ENCODE results near the gene KCNK16.

Gene KCNK16

DNA sequence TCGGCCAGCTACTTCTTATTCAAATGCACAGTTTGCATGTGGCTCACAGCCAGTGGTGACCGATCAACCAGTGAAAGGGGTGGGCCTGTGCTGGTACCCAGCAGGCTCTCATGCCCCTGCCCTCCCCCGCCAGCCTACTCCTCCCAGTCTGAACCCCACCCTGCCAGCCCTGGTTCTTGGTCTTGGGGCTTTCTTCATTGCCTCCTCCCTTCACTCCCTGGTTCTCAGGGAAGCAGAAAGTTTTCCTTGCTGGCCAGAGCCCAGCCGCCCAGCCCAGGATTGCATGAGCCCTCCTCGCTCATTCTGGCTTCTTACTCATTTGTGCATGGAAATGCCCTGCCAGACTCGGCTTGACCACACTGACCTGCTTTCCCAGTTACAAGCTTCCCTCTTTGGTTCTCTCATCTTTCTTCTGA, 49.1 kb downstream of the KCNK16 start:
- no peak for DNase-seq (ENCODE audit: low read depth)
- no peak overlapping the region for H3K4me3 ChIP-seq (replicated peaks; ENCODE audit: low read depth, low read length)
- TF ChIP-seq, protein P1, sequence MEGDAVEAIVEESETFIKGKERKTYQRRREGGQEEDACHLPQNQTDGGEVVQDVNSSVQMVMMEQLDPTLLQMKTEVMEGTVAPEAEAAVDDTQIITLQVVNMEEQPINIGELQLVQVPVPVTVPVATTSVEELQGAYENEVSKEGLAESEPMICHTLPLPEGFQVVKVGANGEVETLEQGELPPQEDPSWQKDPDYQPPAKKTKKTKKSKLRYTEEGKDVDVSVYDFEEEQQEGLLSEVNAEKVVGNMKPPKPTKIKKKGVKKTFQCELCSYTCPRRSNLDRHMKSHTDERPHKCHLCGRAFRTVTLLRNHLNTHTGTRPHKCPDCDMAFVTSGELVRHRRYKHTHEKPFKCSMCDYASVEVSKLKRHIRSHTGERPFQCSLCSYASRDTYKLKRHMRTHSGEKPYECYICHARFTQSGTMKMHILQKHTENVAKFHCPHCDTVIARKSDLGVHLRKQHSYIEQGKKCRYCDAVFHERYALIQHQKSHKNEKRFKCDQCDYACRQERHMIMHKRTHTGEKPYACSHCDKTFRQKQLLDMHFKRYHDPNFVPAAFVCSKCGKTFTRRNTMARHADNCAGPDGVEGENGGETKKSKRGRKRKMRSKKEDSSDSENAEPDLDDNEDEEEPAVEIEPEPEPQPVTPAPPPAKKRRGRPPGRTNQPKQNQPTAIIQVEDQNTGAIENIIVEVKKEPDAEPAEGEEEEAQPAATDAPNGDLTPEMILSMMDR (IDR thresholded peaks at IDR 0.05; ENCODE audit: low read length, missing control alignments) = no peak

DNA sequence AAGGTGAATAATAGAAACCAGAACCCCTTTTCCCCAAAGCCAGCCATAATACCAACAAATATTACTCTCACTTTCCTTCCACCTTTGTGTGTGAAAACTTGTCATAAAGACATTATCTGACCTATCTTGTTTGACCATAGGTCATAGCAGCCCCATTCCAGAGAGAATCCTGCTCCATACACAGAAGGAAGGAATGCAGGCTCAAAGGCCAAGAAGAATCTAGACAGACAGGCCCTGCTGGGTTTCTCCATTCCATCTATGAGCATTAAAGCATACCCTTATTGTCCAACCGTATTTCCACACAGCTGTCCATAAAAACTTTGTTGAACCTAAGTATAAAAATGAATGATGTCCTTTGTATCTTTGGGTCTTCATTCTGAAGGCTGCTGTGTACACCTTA, 52.5 kb downstream of the KCNK16 start:
- no peak for DNase-seq (ENCODE audit: low read depth)
- TF ChIP-seq, protein P1 (IDR thresholded peaks at IDR 0.05; ENCODE audit: low read length, missing control alignments) = no peak
- H3K4me3 ChIP-seq (replicated peaks; ENCODE audit: low read depth, low read length) = no peak overlapping the region

DNA sequence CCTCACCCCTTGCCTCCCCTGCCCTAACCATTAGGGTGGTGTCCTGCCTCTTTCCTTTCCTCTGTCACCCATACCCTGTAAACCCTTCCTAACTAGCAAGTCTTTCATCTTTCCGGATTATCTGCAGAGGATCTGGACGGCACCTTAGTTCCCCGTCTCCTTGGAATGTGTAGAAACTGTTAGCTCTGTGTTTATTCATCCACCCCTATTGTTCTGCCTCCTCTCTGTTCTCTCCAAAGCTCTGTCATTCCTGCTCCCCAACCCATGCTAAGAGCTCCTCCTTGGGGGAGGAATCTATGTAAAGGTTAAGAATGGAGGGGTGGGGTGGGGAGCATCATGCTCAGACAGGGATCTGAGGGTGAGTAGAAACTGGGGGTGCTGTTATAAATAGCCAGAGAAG, 53.8 kb downstream of the KCNK16 start:
- no peak overlapping the region for H3K4me3 ChIP-seq (replicated peaks; ENCODE audit: low read depth, low read length)
- DNase-seq (ENCODE audit: low read depth) = no peak
- TF ChIP-seq, protein P1 (IDR thresholded peaks at IDR 0.05; ENCODE audit: low read length, missing control alignments) = no peak

DNA sequence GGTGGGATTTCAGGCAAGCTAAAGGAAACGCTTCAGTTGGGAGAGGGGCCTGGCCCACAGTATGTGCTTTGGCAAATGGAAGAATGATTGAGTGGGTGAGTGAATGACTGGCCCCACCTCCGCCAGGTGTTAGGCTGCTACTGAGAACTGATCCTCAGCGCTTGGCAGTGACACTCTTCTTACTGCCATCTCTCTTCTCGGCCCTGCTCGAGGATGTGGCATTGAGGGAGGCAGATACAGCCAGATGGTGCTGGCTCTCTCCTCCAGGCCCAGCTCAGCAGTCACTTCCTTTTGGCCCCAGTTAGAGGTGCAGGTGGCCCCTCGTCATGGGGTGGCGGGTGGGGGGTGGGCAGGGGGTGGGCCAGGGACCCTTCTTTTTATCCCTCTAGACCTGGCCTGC, 54.3 kb downstream of the KCNK16 start:
- DNase-seq (ENCODE audit: low read depth) = no peak
- TF ChIP-seq, protein P1 (IDR thresholded peaks at IDR 0.05; ENCODE audit: low read length, missing control alignments) = no peak
- H3K4me3 ChIP-seq (replicated peaks; ENCODE audit: low read depth, low read length) = no peak overlapping the region

DNA sequence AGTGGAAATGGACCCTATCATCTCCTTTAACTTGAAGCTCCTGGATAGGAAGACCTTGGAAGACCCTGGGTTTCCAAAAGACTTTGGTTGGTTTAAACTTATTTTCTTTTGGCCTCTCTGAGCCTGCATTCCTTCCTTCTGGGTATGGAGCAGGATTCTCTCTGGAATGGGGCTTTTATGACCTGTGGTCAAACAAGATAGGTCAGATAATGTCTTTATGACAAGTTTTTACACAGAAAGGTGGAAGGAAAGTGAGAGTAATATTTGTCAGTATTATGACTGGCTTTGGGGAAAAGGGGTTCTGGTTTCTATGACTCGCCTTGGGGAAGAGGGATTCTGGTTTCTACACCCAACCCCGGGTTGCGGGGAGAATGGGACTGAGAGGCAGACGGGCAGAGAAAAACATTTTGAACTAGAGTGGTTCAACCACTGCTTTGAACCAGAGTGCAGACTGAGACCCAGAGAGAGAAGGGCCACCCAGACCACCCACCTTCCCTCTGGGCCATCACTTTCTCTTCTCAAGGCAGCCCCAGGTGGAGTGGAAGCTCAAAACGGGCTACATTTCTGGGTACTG, 55.6 kb downstream of the KCNK16 start:
- TF ChIP-seq, protein P1 (IDR thresholded peaks at IDR 0.05; ENCODE audit: low read length, missing control alignments) = no peak
- DNase-seq (ENCODE audit: low read depth) = no peak
- H3K4me3 ChIP-seq (replicated peaks; ENCODE audit: low read depth, low read length) = no peak overlapping the region

DNA sequence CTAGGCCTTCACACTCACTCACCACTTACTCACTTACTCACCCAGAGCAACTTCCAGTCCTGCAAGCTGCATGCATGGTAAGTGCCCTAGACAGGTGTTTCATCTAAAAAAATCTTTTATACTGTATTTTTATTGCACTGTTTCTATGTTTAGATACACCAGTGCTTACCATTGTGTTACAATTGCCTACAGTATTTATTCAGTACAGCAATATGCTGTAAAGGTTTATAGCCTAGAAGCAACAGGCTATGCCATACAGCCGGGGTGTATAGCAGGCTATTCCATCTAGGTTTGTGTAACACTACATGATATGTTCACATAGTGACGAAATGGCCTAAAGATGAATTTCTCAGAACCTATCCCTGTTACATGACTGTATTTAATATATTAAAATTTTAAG, 56.1 kb downstream of the KCNK16 start:
- H3K4me3 ChIP-seq (replicated peaks; ENCODE audit: low read depth, low read length) = no peak overlapping the region
- DNase-seq (ENCODE audit: low read depth) = no peak
- TF ChIP-seq, protein P1 (IDR thresholded peaks at IDR 0.05; ENCODE audit: low read length, missing control alignments) = no peak
